Fibroblast of lung (primary cell): Measurements from ENCODE around the gene RAB28. TPM values are rescaled to one million over a fixed set of nuclear protein-coding genes. Genes with fewer than 3 reads are reported as not detected.

Experiments used
- DNase-seq, 2 donors: peaks; one replicate each; pipeline versions ENCODE4 v3.0.0 to v3.0.0-alpha.2; 2010; ENCODE audit warnings: low read depth in 2 of 2
- H2AFZ ChIP-seq: 2 replicates; pipeline ENCODE4 v1.5.1; 2012; ENCODE audit warnings: low read length, control low read depth, inconsistent platforms
- H3K27ac ChIP-seq: 2 replicates; pipeline ENCODE4 v1.5.1; 2011; ENCODE audit warnings: low read length, control low read depth; ENCODE audit not compliant: insufficient read depth
- H3K27me3 ChIP-seq: 2 replicates; pipeline ENCODE4 v1.5.1; 2011; ENCODE audit warnings: mild to moderate bottlenecking, low read length; ENCODE audit not compliant: control insufficient read depth, insufficient read depth
- H3K36me3 ChIP-seq: 2 replicates; pipeline ENCODE4 v1.5.1; 2011; ENCODE audit warnings: low read length; ENCODE audit not compliant: control insufficient read depth, insufficient read depth
- H3K4me1 ChIP-seq: 2 replicates; pipeline ENCODE4 v1.5.1; 2011; ENCODE audit warnings: low read length; ENCODE audit not compliant: control insufficient read depth, insufficient read depth; ENCODE audit errors: extremely low read depth
- H3K4me2 ChIP-seq: 2 replicates; pipeline ENCODE4 v1.5.1; 2011; ENCODE audit warnings: low read length, control low read depth; ENCODE audit not compliant: insufficient read depth; ENCODE audit errors: extremely low read depth
- H3K4me3 ChIP-seq, 4 experiments: fragments of 200-600 bp in 1 of 4; sonication (generic) in 1 of 4; replicated peaks in 1 of 4; 2 replicates each; pipeline ENCODE4 v1.5.1; 2011 to 2016; ENCODE audit warnings: low read length in 4 of 4, low read depth in 3 of 4, mild to moderate bottlenecking in 3 of 4, control low read depth in 2 of 4, inconsistent platforms in 1 of 4, mixed read lengths in 1 of 4; ENCODE audit not compliant: insufficient read depth in 1 of 4; ENCODE audit errors: control extremely low read depth in 1 of 4
- H3K79me2 ChIP-seq: 2 replicates; pipeline ENCODE4 v1.5.1; 2012; ENCODE audit warnings: mild to moderate bottlenecking, low read length, inconsistent platforms; ENCODE audit not compliant: control insufficient read depth, insufficient read depth
- H3K9ac ChIP-seq: 2 replicates; pipeline ENCODE4 v1.5.1; 2011; ENCODE audit warnings: mild to moderate bottlenecking, low read length, control low read depth; ENCODE audit not compliant: insufficient read depth
- H3K9me3 ChIP-seq: 2 replicates; pipeline ENCODE4 v1.5.1; 2012; ENCODE audit warnings: low read depth, low read length; ENCODE audit not compliant: control insufficient read depth, insufficient read depth
- H4K20me1 ChIP-seq: 2 replicates; pipeline ENCODE4 v1.5.1; 2011; ENCODE audit warnings: low read length; ENCODE audit not compliant: control insufficient read depth, insufficient read depth; ENCODE audit errors: extremely low read depth
- EZH2 ChIP-seq: IDR thresholded peaks from 2 replicates; pipeline ENCODE4 v1.5.1; 2012; ENCODE audit warnings: low read length, control low read depth, mild to moderate bottlenecking; ENCODE audit errors: missing control alignments
- polyA plus RNA-seq, 2 donors: library from polyadenylated mRNA; depleted of rRNA in 1 of 2; stranded (reverse) in 1 of 2; unstranded in 1 of 2; fragments of >200 nt; gene quantifications; 2 replicates each; pipeline ENCODE4 v1.2.1, GENCODE V29; 2011 to 2012; ENCODE audit warnings: missing spikeins in 1 of 2
- total RNA-seq: library from RNA; depleted of rRNA; stranded (reverse); fragments of >200 nt; gene quantifications from 2 replicates; pipeline ENCODE4 v1.2.1, GENCODE V29; 2014
- TF ChIP-seq, protein P1 (sequence below), 2 donors: IDR thresholded peaks in 1 of 2; conservative IDR thresholded peaks in 1 of 2; 1 replicate in 1 of 2; 2 replicates in 1 of 2; pipeline ENCODE4 v1.5.1; 2011 to 2012; ENCODE audit warnings: low read length in 2 of 2, control low read depth in 1 of 2, inconsistent platforms in 1 of 2, low read depth in 1 of 2, mild to moderate bottlenecking in 1 of 2

Gene RAB28
- total and polyA plus RNA-seq, 2 donors (not counting 1 experiment from before 2014, with no cell fraction given), result 17.7 to 18.1 TPM

DNA sequence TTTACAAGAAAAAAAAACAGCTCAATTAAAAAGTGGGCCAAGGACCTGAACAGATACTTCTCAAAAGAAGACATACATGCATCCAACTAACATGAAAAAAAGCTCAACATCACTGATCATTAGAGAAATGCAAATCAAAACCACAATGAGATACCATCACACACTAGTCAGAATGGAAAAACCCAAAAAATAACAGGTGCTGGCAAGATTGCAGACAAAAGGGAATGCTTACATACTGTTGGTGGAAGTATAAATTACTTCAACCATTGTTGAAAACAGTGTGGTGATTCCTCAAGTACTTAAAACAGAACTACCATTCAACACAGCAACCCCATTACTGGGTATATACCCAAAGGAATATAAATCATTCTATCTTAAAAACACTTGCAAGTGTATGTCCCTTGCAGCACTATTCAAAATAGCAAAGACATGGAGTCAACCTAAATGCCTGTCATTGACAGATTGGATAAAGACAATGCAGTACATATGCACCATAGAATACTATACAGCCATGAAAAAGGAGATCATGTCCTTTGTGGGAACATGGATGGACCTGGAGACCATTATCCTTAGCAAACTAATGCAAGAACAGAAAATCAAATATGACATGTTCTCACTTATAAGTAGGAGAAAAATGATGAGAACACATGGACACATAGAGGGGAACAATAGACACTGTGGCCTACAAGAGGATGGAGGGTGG is 97.6 kb downstream of the RAB28 start:
- Histone ChIP-seq H3K4me3 (no peak overlapping the region), H3K9ac (no peak overlapping the region), H4K20me1 (no peaks in the 10 kb centered on the region), H3K36me3 (no peaks in the 10 kb centered on the region), H3K4me1 (no peaks in the 10 kb centered on the region), H3K27me3 (no peaks in the 10 kb centered on the region), H3K27ac (no peak overlapping the region), H3K79me2 (no peaks in the 10 kb centered on the region), H3K9me3 (no peaks in the 10 kb centered on the region), H3K4me2 (no peak overlapping the region), H2AFZ (no peak overlapping the region)
- DNase-seq, result peak in 1 of 2 donors; percentile 80
- TF ChIP-seq, protein P1, sequence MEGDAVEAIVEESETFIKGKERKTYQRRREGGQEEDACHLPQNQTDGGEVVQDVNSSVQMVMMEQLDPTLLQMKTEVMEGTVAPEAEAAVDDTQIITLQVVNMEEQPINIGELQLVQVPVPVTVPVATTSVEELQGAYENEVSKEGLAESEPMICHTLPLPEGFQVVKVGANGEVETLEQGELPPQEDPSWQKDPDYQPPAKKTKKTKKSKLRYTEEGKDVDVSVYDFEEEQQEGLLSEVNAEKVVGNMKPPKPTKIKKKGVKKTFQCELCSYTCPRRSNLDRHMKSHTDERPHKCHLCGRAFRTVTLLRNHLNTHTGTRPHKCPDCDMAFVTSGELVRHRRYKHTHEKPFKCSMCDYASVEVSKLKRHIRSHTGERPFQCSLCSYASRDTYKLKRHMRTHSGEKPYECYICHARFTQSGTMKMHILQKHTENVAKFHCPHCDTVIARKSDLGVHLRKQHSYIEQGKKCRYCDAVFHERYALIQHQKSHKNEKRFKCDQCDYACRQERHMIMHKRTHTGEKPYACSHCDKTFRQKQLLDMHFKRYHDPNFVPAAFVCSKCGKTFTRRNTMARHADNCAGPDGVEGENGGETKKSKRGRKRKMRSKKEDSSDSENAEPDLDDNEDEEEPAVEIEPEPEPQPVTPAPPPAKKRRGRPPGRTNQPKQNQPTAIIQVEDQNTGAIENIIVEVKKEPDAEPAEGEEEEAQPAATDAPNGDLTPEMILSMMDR (conservative IDR thresholded peaks at IDR 0.05 in 1 of 2, IDR thresholded peaks at IDR 0.05 in 1 of 2; ENCODE audit: low read depth in 1 of 2, low read length in 2 of 2), result no peak
- TF ChIP-seq EZH2, result no peak

DNA sequence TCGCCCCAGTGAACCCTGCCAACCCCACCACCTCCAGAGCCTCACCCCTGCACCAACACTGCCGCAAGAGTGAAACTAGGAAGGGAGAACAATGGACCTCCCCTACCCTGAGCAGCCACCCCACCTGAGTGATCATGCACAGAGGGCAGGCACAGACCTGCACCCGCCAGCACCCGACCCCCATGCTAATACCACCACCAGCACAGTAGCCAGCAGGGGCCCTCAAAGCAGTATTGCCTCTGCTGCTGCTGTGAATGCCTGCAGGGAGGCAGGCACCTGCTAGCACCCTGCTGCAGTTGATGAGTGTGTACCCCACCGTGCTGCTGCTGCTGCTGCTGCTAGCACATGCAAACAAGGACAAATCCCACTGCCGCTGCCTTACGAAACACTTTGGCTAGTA is 100.1 kb downstream of the RAB28 start:
- no peak for DNase-seq
- H3K27ac ChIP-seq, result no peak overlapping the region
- H4K20me1 ChIP-seq, result no peaks in the 10 kb centered on the region
- H3K9ac ChIP-seq, result no peak overlapping the region
- H3K4me2 ChIP-seq, result no peak overlapping the region
- no peaks in the 10 kb centered on the region for H3K79me2 ChIP-seq
- no peaks in the 10 kb centered on the region for H3K4me1 ChIP-seq
- no peak overlapping the region for H2AFZ ChIP-seq
- TF ChIP-seq, protein P1 (conservative IDR thresholded peaks at IDR 0.05 in 1 of 2, IDR thresholded peaks at IDR 0.05 in 1 of 2; ENCODE audit: low read depth in 1 of 2, low read length in 2 of 2), result no peak
- TF ChIP-seq EZH2, result no peak
- no peaks in the 10 kb centered on the region for H3K9me3 ChIP-seq
- H3K27me3 ChIP-seq, result no peaks in the 10 kb centered on the region
- H3K4me3 ChIP-seq, result no peak overlapping the region
- H3K36me3 ChIP-seq, result no peaks in the 10 kb centered on the region

DNA sequence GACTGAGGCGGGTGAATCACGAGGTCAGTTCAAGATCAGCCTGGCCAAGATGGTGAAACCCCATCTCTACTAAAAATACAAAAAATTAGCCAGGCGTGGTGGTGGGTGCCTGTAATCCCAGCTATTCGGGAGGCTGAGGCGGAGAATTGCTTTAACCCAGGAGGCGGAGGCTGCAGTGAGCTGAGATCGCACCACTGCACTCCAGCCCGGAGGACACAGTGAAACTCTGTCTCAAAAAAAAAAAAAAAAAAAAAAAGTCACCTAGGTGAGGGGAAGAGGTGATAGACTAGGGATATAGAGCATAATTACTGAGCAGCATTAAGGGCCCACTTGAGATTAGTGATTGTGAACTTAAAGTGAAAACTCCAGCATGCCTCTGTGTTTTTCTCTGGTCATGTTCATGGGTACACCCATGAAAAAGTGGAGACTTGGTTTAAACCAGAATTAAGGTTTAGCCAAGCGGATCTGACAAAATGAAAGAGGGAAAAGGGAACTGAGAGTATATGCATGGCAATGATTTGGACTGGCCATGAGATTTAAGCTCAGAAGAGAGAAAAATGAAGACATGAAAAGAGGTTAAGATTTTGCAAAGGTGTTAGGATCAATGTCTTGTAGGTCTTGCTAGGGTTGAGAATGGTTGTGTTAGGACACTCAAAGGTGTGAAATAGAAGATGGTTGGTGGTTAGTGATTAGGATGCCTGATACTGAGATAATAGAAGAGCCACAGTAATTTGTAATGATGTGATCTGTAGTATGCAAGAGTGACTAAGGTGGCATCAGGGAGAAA is 105.0 kb downstream of the RAB28 start:
- Histone ChIP-seq H3K4me1 (no peaks in the 10 kb centered on the region), H3K27me3 (no peaks in the 10 kb centered on the region), H3K9ac (no peak overlapping the region), H3K36me3 (no peaks in the 10 kb centered on the region), H3K9me3 (no peaks in the 10 kb centered on the region), H3K4me2 (no peak overlapping the region), H2AFZ (no peak overlapping the region), H3K79me2 (no peaks in the 10 kb centered on the region), H3K27ac (no peak overlapping the region), H3K4me3 (no peak overlapping the region), H4K20me1 (no peaks in the 10 kb centered on the region)
- no peak for DNase-seq
- TF ChIP-seq EZH2, result no peak
- TF ChIP-seq, protein P1 (conservative IDR thresholded peaks at IDR 0.05 in 1 of 2, IDR thresholded peaks at IDR 0.05 in 1 of 2; ENCODE audit: low read depth in 1 of 2, low read length in 2 of 2), result no peak
